ENCODE results near the gene BANF2.

DNA sequence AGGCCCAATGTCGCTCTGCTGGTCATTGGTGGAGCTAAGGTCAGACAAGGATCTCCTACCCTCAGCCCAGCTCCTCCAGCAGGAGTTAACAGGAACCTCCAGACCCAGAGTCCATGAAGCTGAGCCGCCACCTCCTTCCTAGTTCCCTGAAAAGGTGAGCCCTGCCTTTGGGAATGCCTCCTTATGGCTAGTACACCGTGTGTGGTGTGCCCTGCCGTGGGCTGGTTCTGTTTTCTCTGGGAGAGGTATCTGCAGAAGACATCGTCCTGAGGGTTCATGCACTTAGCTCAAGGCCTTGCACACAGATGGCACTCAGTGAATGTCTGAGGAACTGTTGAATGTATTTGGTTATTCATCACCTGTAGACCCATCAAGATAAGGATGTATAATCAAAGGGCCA lies 15.3 kb downstream of the BANF2 start:
- no peak for TF ChIP-seq SIX5 (IDR thresholded peaks at IDR 0.05; ENCODE audit: low read depth, low read length, severe bottlenecking)
- TF ChIP-seq, protein P1, sequence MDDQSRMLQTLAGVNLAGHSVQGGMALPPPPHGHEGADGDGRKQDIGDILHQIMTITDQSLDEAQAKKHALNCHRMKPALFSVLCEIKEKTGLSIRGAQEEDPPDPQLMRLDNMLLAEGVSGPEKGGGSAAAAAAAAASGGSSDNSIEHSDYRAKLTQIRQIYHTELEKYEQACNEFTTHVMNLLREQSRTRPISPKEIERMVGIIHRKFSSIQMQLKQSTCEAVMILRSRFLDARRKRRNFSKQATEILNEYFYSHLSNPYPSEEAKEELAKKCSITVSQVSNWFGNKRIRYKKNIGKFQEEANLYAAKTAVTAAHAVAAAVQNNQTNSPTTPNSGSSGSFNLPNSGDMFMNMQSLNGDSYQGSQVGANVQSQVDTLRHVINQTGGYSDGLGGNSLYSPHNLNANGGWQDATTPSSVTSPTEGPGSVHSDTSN (IDR thresholded peaks at IDR 0.05; ENCODE audit: insufficient replicate concordance, low read depth, low read length) = no peak
- TF ChIP-seq, protein P2, sequence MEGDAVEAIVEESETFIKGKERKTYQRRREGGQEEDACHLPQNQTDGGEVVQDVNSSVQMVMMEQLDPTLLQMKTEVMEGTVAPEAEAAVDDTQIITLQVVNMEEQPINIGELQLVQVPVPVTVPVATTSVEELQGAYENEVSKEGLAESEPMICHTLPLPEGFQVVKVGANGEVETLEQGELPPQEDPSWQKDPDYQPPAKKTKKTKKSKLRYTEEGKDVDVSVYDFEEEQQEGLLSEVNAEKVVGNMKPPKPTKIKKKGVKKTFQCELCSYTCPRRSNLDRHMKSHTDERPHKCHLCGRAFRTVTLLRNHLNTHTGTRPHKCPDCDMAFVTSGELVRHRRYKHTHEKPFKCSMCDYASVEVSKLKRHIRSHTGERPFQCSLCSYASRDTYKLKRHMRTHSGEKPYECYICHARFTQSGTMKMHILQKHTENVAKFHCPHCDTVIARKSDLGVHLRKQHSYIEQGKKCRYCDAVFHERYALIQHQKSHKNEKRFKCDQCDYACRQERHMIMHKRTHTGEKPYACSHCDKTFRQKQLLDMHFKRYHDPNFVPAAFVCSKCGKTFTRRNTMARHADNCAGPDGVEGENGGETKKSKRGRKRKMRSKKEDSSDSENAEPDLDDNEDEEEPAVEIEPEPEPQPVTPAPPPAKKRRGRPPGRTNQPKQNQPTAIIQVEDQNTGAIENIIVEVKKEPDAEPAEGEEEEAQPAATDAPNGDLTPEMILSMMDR (IDR thresholded peaks at IDR 0.05 in 2 of 3, conservative IDR thresholded peaks at IDR 0.05 in 1 of 3; ENCODE audit: control insufficient read depth in 2 of 3, extremely low read depth in 1 of 3, insufficient read depth in 1 of 3, low read depth in 3 of 3, low read length in 3 of 3) = no peak
- TF ChIP-seq PAX8 (IDR thresholded peaks at IDR 0.05) = no peak
- TF ChIP-seq RAD21 (IDR thresholded peaks at IDR 0.05; ENCODE audit: insufficient read depth, low read depth, low read length) = no peak
- TF ChIP-seq ZNF384 (IDR thresholded peaks at IDR 0.05; ENCODE audit: borderline replicate concordance, low read depth, low read length) = no peak
- TF ChIP-seq, protein P3, sequence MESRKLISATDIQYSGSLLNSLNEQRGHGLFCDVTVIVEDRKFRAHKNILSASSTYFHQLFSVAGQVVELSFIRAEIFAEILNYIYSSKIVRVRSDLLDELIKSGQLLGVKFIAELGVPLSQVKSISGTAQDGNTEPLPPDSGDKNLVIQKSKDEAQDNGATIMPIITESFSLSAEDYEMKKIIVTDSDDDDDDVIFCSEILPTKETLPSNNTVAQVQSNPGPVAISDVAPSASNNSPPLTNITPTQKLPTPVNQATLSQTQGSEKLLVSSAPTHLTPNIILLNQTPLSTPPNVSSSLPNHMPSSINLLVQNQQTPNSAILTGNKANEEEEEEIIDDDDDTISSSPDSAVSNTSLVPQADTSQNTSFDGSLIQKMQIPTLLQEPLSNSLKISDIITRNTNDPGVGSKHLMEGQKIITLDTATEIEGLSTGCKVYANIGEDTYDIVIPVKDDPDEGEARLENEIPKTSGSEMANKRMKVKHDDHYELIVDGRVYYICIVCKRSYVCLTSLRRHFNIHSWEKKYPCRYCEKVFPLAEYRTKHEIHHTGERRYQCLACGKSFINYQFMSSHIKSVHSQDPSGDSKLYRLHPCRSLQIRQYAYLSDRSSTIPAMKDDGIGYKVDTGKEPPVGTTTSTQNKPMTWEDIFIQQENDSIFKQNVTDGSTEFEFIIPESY (IDR thresholded peaks at IDR 0.05) = no peak
- no peak for TF ChIP-seq CHD2 (IDR thresholded peaks at IDR 0.05; ENCODE audit: borderline replicate concordance, low read depth, low read length)
- no peak for TF ChIP-seq FOXK2 (IDR thresholded peaks at IDR 0.05)
- no peak for TF ChIP-seq TAF1 (IDR thresholded peaks at IDR 0.05; ENCODE audit: borderline replicate concordance, low read depth, low read length)
